NCI-H69 (cell line): ENCODE measurements around the gene PDGFRB.

ENCODE experiments used
- DNase-seq: peaks from one replicate; lab custom pipeline; 2025; lab: John Stamatoyannopoulos, UW

The PDGFRB gene

DNA sequence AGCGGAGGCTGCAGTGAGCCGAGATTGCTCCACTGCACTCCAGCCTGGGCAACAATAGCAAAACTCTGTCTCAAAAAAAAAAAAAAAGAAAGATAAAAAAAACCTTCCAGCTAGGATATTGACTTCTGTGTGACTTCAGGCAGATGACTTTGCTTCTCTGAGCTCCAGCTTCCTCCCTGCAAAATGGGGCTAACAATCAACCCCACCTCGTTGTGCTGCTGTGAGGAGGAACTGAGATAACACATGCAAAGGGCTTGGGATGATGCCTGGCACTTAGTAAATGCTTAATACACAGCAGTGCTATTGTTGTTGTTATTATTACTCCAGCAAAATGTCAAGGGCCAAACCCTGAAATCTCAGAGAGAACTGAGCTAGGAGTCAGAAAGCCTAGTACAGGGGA, 7.4 kb upstream of the PDGFRB start:
- DNase-seq, result no peak

DNA sequence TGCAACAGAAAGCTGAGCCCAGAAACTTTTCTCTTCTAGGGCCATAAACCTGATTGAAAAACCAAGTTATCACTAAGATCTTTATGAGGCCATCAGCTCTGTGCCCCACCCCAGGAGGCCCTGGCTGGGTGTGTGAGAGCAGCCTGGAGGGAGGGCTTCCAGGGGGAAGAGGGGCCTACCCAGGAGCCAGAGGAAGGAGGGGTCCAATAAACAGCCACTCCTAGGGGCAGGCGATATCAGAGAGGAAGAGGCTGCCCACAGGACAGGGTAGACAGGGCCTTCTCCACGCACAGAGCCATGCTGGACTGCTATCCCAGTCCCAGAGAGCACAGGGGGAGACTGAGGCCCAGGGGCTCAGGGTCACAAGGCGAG, 6.5 kb upstream of the PDGFRB start:
- no peak for DNase-seq

DNA sequence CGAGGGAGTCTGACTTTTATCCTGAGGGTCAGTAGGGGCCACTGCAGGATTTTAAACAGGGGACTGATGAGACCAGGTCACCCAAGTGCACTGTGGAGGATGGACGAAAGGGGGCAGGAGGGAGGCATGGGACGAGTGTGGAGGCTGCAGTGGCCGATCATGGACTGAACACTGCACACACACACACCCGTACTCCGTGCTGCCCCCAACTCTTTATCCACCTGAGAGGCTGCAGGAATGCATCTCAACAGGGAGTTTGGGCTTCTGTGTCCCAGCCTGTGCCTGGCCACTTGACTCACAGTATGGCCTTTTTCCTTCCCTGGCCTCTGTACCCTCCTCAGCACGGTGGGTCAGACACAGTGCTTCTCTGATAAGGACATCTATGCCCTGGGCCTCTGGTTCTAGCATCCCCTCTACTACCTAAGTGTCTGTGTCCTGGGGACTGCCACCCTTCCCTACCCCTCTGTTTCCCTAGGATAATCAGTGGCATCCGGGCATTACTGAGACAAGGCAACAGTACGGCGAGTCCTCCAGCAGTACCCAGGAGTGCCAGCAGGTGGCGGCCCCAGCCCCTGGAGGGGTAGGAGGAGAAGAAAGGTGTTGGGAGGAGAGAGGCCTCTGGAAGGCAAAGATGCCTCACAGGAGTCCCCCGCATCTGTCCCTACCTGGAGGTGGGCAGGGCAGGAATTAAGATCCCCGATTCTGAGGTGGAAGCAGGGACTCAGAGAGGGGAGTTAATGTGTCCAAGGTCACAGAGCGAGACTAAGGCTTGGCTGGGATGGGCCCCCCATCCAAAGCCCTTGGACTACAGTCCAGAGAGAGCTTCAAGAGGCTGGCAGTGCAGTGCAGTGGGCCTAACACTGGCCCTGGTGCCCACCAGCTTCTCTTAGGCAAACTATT, 5.8 kb upstream of the PDGFRB start:
- DNase-seq, result peak; percentile 83

DNA sequence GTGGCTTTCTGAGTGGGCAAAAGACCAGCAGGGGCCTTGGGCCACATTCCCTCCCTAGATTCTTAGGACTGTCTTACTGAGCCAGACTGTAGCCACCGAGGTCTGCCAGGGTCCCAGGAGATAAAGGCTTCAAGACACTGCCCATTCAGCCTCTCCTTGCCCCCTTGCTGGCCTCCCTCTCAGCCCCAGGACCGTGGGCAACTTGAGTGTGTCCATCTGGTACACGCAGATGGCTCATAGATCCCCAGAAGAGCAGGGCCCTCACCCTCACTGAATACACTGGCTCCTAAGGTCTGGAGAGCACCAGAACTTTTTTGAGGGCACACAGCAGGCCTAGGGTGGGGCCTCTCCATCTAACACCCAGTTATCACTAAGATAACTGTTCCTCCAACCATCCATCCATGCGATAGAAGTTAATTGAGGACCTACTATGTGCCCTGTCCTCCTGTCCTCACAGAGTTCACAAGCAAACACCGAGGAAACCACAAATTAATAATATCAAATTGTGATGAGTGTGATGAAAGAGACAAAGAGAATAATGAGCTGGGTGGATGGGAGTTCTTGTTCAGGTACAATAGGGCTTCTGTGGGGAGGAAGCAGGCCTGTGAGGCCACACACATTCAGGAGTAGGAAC, 4.9 kb upstream of the PDGFRB start:
- DNase-seq, result no peak

DNA sequence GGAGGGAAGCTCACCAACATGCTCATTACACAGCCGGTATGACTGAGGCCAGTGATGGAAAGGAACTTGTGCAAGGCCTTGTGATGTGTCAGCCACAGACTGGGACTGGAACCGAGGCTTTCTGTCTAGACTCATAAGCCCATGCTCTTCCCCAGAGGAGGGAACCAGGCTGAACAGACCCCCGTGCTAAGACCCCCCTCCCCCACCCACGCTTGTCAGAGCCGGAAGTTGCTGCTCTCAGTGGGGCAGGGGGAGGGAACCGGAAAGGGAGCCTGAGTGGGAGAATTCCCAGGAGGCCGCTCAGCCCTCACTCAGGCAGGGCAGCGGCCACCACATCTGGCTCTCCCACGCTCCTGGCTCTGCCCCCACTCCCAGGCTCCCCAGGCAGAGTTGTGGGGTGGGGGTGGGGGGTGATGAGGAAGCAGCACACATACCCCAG, 4.1 kb upstream of the PDGFRB start:
- DNase-seq, result peak; percentile 28

DNA sequence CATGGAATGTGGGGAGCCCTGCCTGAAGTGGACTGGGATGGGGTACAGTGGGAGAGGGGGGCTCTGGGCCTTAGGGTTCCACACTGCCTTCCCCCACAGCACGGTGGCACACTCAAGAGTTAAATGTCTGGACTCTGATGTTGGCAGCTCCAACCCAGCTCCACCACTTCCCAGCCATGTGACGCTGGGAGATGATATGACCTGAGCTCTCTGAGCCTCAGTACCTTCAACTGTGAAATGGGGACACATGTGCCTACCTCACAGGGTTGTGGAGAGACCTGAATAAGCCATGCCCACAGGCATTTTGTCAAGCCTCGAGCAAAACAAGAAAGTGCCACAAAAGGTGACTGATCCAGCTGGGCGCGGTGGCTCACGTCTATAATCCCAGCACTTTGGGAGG, 3.4 kb upstream of the PDGFRB start:
- DNase-seq, result no peak

DNA sequence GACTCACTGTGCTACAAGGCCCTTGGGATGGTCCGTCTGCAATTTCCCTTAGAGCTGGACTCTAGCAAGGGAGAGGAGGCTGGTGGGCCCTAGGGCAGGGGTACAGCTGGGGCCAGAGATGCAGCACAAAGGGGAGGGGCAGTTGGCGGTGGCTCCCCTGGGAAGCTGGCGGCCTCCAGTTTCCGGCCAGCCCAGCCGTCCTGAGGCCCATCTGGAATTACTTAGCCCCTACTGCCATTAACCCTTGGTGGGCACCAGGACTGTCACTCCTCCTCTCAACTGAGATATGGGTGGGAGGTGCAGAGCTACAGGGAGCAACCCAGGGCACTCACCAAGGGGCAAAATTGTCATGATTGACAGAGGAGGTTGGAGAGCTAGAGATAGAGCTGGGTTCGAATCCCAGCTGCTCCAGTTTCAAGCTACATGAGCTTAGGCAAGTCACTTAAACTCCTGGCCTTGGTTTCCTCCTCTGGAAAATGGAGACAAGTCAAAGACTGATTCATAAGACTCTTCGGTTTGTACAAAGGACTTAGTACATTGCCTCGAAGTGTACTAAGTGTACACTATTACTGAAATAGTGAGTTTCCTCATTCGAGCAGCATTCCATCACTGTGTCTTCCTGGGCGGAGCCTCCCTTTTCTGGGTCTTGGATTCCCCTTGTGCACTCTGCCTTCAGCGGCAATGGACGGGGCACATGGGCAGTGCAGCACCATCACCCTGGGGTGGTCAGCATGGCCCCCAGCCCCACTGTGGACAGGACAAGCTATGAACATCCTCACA, 2.7 kb upstream of the PDGFRB start:
- peak; percentile 40 for DNase-seq

DNA sequence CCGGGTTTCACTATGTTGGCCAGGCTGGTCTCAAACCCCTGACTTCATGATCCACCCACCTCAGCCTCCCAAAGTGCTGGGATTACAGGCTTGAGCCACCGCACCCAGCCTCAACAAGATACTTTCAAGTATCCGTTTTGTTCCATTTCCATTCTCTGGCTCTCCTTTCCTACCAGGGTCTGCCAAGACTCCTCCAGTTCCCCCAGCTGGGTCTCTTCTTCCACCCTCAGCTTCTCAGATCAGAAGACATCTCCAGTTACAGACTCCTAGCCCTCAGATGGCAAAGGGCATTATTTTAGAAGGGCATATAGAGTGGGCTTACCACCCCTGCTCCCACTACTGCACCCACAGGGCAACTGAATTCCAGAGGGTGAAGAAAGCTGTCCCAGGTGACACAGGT, 1.5 kb upstream of the PDGFRB start:
- no peak for DNase-seq

DNA sequence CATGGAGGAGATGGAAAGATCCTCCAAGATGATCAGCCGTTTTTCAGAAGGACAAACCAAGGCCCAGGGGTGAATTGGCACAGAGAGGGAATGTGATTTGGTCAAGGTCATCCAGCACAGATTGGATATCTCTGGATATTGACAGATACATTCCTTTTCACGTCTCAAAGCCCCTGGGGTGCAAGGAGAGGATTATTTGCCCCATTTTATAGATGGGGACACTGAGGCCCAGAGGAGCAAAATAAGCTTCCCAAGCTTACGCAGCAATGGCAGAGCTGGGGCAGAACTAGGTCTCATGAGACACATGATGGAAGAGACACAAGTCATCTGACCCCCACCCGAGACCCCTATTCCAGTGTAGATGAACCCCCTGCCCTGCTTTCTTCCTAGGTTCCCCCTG, 895 bp upstream of the PDGFRB start:
- no peak for DNase-seq

DNA sequence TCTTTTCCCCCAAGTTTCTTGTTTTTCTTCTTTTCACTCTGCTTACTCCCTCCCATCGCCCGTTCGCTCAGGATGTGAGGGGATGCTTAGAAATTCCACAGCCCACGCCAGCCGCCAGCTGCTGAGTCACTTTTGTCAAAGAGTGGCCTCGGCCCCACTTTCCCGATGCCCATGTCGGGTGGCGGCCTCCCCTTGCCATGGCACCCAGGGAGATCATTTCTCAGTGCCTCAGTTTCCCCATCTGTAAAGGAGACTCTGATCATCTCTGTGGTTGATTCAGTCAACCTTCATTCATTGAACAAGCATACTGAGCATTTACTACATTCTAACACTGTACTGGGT, 353 bp upstream of the PDGFRB start:
- DNase-seq, result no peak

DNA sequence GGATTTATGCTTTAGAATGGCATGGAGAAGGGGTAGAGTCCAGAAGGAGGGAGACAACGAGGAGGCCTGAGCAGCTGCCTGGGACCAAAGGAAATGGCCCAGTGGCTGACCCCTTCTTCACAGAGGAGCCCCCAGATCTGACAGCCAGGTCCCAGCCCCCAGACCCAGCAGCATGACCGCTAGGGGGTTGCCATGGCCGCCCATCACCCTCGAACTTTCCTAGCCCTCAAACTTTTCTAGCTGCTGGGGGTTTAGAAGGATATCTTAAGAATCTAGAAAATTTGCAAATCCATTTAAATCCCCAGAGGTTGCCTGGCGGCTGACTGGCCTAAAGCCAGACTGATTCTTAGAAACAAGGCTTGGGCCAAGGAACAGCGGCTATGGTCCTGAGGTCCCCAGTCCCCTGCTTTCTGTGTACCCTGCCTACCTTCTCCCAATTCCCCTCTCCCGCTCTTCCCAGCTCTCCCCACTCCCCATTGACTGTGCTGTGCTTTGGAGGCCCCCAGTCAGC, 972 bp downstream of the PDGFRB start:
- no peak for DNase-seq

DNA sequence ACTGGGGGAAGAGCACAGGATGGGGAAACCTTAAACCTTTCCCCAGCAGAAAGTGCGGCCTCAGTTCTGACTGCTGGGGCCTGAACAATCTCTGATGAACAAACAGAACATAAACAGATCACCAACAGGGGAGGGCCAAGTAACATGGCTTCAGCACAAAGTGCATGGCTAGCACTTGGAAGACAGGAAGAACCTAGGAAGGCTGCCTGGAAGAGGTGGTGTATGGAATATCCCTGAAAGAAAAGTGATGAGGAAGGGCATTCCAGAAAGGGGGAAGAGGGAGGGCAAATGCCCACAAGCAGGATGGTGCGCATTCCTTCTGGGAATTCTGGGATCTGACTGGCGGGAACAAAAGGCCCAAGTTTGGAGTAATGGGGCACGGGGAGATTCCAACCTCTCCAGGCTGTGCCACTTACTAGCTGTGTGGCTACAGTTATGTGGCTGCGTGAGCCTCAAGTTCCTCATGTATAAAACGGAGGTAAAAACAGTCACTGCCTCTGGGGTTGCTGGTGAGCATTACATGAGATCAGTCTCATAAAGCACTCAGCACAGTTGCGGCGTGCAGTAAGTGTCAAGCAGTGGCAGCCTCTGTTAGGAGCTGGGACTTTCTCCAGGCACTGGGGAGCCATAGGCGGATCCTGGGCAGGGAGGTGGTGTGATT, 1.6 kb downstream of the PDGFRB start:
- DNase-seq, result no peak

DNA sequence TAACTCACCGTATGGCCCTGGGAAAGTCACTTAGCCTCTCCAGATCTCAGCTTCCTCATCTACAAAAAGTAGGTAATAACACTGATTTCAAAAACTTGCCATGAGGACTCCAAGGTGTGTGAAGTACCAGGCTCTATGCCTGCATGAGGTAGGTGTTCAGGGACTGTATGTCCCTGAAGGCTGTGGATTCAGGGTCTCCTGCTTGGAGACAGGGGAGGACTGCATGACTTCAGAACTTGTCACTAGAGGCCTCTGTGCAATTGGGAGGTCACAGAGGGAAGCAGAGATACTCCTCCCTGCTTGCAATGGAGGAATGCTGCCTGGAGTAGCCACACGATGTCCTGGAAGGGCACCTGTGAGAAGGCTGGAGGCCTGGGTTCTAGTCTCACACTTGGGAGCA, 2.2 kb downstream of the PDGFRB start:
- no peak for DNase-seq

DNA sequence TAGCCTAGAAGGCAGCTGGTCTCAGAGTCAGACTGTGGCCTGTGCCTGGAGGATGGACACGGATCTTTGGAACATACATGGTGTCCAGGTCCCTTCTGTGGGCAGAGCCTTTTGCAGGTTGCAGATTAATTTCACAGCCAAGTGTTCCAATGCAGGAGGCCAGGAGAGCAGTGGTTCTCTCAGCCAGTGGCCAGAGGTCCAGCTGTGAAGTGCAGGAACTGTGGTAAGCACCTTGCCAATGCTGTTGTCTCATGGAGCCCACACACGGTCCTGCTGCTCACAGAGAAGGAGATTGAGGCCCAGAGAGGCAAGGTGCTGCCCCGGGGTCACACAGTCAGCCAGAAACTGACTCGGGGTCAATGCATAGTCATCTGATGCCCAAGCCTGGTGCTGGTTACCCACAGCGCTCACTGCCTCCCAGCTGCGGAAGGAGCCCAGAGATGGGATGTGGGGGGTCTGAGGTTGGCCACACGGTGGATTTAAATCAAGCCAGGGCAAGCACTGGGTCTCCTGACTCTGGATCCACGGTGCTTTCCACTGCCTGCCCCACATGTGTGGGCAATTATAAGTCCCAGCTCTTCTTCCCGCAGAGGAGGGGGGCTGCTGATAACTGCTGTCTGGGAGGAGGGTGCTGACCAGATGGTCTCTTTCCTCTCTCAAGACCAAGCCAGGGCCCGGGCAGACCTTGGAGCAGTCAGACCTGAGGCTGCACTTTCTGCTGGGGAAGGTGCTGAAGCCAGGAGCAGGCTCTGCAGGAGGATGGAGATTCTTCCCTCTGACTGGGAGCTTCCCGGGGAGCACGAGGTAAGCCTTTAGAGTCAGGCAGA, 2.8 kb downstream of the PDGFRB start:
- no peak for DNase-seq

DNA sequence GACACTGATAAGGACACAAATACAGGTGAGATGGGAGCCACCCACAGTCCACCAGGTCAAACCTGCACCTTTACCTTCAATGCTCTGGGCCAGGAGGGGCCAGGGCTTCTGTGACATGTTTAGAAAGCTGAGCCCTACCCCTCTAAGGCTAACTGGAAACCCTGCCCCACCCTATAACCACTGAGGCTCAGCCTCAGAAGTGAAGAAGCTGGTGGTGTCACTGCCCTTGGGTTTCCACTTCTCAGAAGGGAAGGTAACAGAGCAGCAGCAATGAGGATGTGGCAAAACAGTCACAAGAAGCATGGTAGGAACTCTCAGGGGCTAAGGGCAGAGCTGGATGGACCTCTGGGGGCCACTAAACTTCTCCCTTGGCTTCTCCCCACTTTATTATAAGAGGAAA, 6.0 kb downstream of the PDGFRB start:
- DNase-seq, result no peak

DNA sequence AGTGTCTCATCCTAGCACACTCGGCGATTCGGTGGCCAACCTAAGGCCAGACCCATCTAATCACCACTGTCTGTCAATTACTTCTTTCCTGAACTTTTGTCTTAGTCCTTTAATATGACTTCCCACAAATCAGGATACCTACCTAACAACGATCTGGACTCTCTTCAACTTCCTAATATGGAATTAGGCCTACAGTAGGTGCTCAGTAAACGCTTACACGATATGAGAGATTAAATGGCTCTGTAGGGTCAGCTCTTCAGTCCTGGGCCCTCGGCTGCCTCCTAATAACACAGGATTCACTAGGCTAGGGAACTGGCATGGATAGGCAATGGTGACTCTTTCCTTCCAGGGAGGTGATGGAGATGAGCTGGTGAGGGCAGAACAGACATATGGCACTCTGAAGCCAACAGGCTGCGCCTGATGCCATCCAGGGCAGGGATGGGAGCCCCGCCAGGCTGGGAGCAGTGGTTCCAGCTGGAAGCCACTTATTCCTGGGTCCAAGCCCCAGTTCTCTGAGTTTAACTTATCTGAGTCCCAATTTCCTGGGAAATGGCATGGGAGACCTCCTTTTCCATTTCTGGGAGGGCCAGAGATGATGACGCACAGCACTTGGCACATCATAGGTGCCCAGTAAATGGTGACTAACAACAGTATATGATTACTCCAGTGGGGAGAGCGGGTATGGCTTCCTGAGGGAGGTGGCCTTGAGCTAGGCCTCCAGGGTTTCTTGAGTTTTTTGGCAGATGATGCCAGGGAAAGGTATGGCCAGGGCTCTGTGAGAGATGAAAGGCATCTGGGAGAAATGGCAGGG, 7.3 kb downstream of the PDGFRB start:
- no peak for DNase-seq

DNA sequence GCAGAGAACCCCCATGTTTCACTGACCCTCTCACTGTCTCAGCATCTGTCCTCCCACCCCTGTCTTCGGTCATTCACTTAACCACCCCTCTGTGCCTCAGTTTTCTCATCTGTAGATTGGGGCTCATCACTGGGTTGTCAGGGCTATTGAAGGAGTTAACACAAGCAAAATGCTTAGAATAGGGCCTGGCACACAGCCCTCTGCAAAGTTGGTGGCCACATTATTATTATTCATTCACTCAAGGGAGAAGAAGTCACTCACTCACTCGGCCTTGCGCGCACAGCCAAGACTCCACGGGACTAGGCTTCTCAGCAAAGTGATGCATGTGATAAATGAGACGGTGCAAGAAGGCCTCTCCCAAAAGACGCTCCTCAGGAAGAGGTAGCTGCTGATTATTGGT, 8.0 kb downstream of the PDGFRB start:
- DNase-seq, result no peak

DNA sequence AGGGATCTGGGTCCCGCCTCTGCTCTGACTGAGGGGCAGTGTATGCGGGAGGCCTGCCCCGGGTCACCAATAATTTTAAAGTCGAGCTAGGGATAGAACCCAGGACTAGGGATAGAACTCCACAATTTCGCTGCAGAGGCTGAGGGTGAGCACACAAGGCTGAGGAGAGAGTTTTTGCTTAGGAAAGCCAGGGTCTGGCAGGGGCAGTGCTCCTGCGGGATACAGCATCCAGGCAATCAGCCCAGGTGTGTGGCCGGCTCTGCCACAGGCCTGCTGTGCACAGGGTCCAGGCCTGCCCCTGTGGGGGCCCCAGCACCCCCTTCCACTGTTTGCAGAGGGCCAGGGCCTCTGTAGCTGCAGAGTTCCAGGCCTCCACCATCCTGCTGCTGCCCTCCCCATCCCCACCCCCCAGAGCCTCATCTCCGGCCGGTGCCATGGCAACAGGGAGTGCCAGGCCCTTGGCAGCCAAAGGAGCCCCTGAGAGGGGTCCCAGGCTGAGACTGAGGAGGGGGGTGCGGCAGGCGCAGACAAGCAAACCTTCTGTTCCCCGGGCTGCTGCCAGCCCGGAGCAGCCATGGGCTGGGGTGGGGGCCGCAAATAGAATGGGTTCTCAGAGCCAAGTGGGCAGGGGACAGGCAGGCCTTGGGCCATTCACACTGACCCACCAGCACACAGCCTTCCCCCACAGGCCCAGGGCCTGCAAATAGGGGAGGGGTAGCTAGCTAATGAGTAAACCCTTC, 8.6 kb downstream of the PDGFRB start:
- no peak for DNase-seq

DNA sequence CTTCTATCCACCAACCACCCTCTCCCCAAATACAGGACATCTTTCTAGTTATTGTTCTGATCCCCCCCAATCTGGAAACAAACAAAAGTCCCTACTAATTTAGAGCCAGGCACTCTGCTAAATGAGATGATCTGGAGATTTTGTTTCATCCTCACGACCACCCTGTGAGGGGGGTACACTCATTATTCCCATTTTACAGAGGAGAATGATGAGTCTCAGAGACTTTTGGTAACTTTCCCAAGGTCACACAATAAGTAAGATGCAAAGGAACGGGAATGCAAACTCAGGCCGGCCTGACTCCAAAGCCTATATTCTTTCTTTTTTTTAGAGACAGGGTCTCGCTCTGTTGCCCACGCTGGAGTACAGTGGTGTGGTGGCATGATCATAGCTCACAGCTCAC, 9.4 kb downstream of the PDGFRB start:
- DNase-seq, result no peak

DNA sequence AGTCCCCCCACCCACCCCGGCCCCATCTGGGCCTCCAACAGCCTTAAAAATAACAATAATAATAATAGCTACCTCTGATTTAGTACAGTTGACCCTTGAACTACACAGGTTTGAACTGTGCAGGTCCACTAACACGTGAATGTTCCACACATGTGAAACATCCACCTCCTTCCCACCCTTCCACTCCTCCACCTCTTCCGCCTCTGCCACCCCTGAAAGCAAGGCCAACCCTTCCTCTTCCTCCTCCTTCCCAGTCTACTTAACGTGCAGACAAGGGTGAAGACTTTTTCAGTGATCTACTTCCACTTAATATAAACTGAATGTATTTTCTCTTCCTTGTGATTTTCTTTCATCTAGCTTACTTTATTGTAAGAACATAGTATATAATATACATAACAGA, 10.8 kb downstream of the PDGFRB start:
- DNase-seq, result no peak
